CD14-positive monocyte (primary cell): ENCODE measurements around the gene TOP2A. TPM values are rescaled to one million over a fixed set of nuclear protein-coding genes. Genes with fewer than 3 reads are reported as not detected.

Experiments
- DNase-seq, 3 donors: peaks; one replicate each; pipeline ENCODE4 v3.0.0-alpha.2; 2011 to 2022
- H2AFZ ChIP-seq: 2 replicates; pipeline ENCODE4 v1.6.0; 2012; ENCODE audit warnings: mild to moderate bottlenecking, low read depth, low read length, inconsistent platforms; ENCODE audit not compliant: insufficient read depth, poor library complexity, severe bottlenecking
- H3K27ac ChIP-seq, 2 donors: 1 replicate in 1 of 2; 2 replicates in 1 of 2; pipeline ENCODE4 v1.5.1; 2012 to 2013; ENCODE audit warnings: low read length in 2 of 2, control low read depth in 1 of 2, inconsistent platforms in 1 of 2, low read depth in 1 of 2, mild to moderate bottlenecking in 1 of 2
- H3K27me3 ChIP-seq, 2 donors: one replicate each; pipeline versions ENCODE4 v1.6.0 to v1.6.1; 2011 to 2013; ENCODE audit warnings: low read length in 2 of 2; ENCODE audit not compliant: control insufficient read depth in 2 of 2, insufficient read depth in 2 of 2
- H3K36me3 ChIP-seq, 2 donors: replicated peaks in 1 of 2; 1 replicate in 1 of 2; 2 replicates in 1 of 2; pipeline versions ENCODE4 v1.5.1 to v1.6.1; 2012 to 2013; ENCODE audit warnings: low read length in 2 of 2, control low read depth in 1 of 2, inconsistent platforms in 1 of 2, mild to moderate bottlenecking in 1 of 2; ENCODE audit not compliant: insufficient read depth in 2 of 2, control insufficient read depth in 1 of 2
- H3K4me1 ChIP-seq, 2 donors: 1 replicate in 1 of 2; 2 replicates in 1 of 2; pipeline versions ENCODE4 v1.5.1 to v1.6.1; 2012 to 2013; ENCODE audit warnings: low read length in 2 of 2, control low read depth in 1 of 2, inconsistent platforms in 1 of 2, mild to moderate bottlenecking in 1 of 2, moderate library complexity in 1 of 2; ENCODE audit not compliant: insufficient read depth in 2 of 2, control insufficient read depth in 1 of 2
- H3K4me2 ChIP-seq: replicated peaks from 2 replicates; pipeline ENCODE3; 2012; ENCODE audit warnings: low read length, moderate library complexity, mild to moderate bottlenecking; ENCODE audit not compliant: poor library complexity, severe bottlenecking; ENCODE audit errors: extremely low read depth
- H3K4me3 ChIP-seq, 3 experiments: fragments of 200-600 bp in 1 of 3; sonication (generic) in 1 of 3; replicated peaks in 1 of 3; 1 replicate in 2 of 3; 2 replicates in 1 of 3; pipeline ENCODE4 v1.5.1; 2011 to 2013; ENCODE audit warnings: low read length in 3 of 3, mild to moderate bottlenecking in 3 of 3, control low read depth in 2 of 3, low read depth in 2 of 3, inconsistent platforms in 1 of 3, moderate library complexity in 1 of 3
- H3K79me2 ChIP-seq: 2 replicates; pipeline ENCODE4 v1.6.0; 2012; ENCODE audit warnings: mild to moderate bottlenecking, control low read depth, inconsistent platforms, low read length, moderate library complexity; ENCODE audit not compliant: insufficient read depth
- H3K9ac ChIP-seq: 2 replicates; pipeline ENCODE4 v1.6.0; 2017; ENCODE audit warnings: low read length, mild to moderate bottlenecking; ENCODE audit not compliant: insufficient read depth, poor library complexity, severe bottlenecking
- H3K9me3 ChIP-seq, 2 donors: replicated peaks in 1 of 2; 1 replicate in 1 of 2; 2 replicates in 1 of 2; pipeline versions ENCODE4 v1.5.1 to v1.6.1; 2012 to 2013; ENCODE audit warnings: low read length in 2 of 2, control low read depth in 1 of 2; ENCODE audit not compliant: control insufficient read depth in 1 of 2, insufficient read depth in 1 of 2
- H4K20me1 ChIP-seq: 2 replicates; pipeline ENCODE4 v1.6.0; 2012; ENCODE audit warnings: mild to moderate bottlenecking, low read length, control low read depth, moderate library complexity; ENCODE audit not compliant: insufficient read depth
- H3K27ac Mint-ChIP-seq, 7 donors: one replicate each; pipeline ENCODE4 v1.8.0; 2020; ENCODE audit warnings: mild to moderate bottlenecking in 7 of 7, mixed read lengths in 7 of 7, moderate library complexity in 6 of 7, inconsistent platforms in 2 of 7
- H3K27me3 Mint-ChIP-seq, 3 donors: one replicate each; pipeline ENCODE4 v1.8.0; 2021 to 2022; ENCODE audit warnings: low read depth in 3 of 3, mild to moderate bottlenecking in 3 of 3, mixed read lengths in 3 of 3, moderate library complexity in 3 of 3, inconsistent platforms in 1 of 3
- H3K36me3 Mint-ChIP-seq, 2 donors: one replicate each; pipeline ENCODE4 v1.8.0; 2020; ENCODE audit warnings: mixed read lengths in 2 of 2, inconsistent platforms in 1 of 2, mild to moderate bottlenecking in 1 of 2
- H3K4me1 Mint-ChIP-seq: one replicate; pipeline ENCODE4 v1.8.0; 2020; ENCODE audit warnings: mild to moderate bottlenecking, mixed read lengths
- H3K4me3 Mint-ChIP-seq, 2 donors: one replicate each; pipeline ENCODE4 v1.8.0; 2020; ENCODE audit warnings: mild to moderate bottlenecking in 2 of 2, mixed read lengths in 2 of 2, moderate library complexity in 1 of 2
- H3K9me3 Mint-ChIP-seq, 7 donors: one replicate each; pipeline ENCODE4 v1.8.0; 2020 to 2022; ENCODE audit warnings: mixed read lengths in 7 of 7, mild to moderate bottlenecking in 6 of 7, moderate library complexity in 6 of 7, inconsistent platforms in 2 of 7
- CTCF ChIP-seq: fragments of 200-600 bp; IDR thresholded peaks from one replicate; pipeline ENCODE4 v1.8.0; 2022; ENCODE audit warnings: antibody characterized with exemption, mild to moderate bottlenecking
- WGBS: methylation state at CpG from one replicate; pipeline ENCODE4 v1.1.5; 2013; ENCODE audit warnings: missing lambda C conversion rate; ENCODE audit not compliant: insufficient coverage; 5-methylcytosine and 5-hydroxymethylcytosine counted together
- intact Hi-C, 2 donors: fragments of 100-400 bp; cut with micrococcal nuclease; formaldehyde crosslinking; loops; one replicate each; pipeline versions ENCODE4 v1.15.0 to v1.15.1; 2023
- polyA plus RNA-seq, 3 donors: library from polyadenylated mRNA; depleted of rRNA in 1 of 3; unstranded in 2 of 3; stranded (reverse) in 1 of 3; fragments of 300-500 nt in 2 of 3; fragments of >200 nt in 1 of 3; fragmentation: Illumina TruSeq in 2 of 3; gene quantifications; 1 replicate in 2 of 3; 2 replicates in 1 of 3; pipeline ENCODE4 v1.2.3, GENCODE V29; 2012 to 2021

Gene TOP2A
- polyA plus RNA-seq, 3 donors, result 0.01 to 0.94 (median 0.28) TPM

- H4K20me1 ChIP-seq, result no peaks in the 10 kb centered on the region
- peaks cover 6 to 19% of the 10 kb centered on the region in 2 donors for H3K4me1 ChIP-seq
- Mint-ChIP-seq H3K27me3 (peaks cover 18 to 28% (median 25%) of the 10 kb centered on the region in 3 donors), H3K36me3 (no peaks in the 10 kb centered on the region), H3K9me3 (peaks cover 0 to 6% (median 0%) of the 10 kb centered on the region in 7 donors), H3K4me3 (peak overlapping the region in 1 of 2 donors; percentile 42), H3K4me1 (peaks cover 15% of the 10 kb centered on the region), H3K27ac (no peak overlapping the region)
- H3K9me3 ChIP-seq, result peaks cover 0 to 6% of the 10 kb centered on the region in 2 donors
- no peak for DNase-seq
- TF ChIP-seq CTCF, result no peak
- no peak overlapping the region for H3K9ac ChIP-seq
- H2AFZ ChIP-seq, result no peak overlapping the region
- H3K4me2 ChIP-seq, result no peak overlapping the region
- no peak overlapping the region for H3K4me3 ChIP-seq
- no peak overlapping the region for H3K27ac ChIP-seq
- WGBS, result 70% methylated on average over 16 of the region's 17 CpGs
- no peaks in the 10 kb centered on the region for H3K79me2 ChIP-seq
- no peaks in the 10 kb centered on the region for H3K36me3 ChIP-seq
- intact Hi-C loops, result no loop called here
- H3K27me3 ChIP-seq, result peaks cover 0 to 21% of the 10 kb centered on the region in 2 donors
Observed at GRCh38 chr17:40366861-40367518, 50.7 kb downstream of the TOP2A start.

- H3K4me1 ChIP-seq, result peaks cover 6 to 19% of the 10 kb centered on the region in 2 donors
- H3K4me3 Mint-ChIP-seq, result no peak overlapping the region
- no peaks in the 10 kb centered on the region for H3K36me3 ChIP-seq
- no peak overlapping the region for H3K27ac Mint-ChIP-seq
- peaks cover 0 to 27% of the 10 kb centered on the region in 2 donors for H3K27me3 ChIP-seq
- no peaks in the 10 kb centered on the region for H3K79me2 ChIP-seq
- H3K9ac ChIP-seq, result no peak overlapping the region
- peaks cover 23 to 35% (median 32%) of the 10 kb centered on the region in 3 donors for H3K27me3 Mint-ChIP-seq
- peaks cover 0 to 2% of the 10 kb centered on the region in 2 donors for H3K9me3 ChIP-seq
- TF ChIP-seq CTCF, result no peak
- peaks cover 9% of the 10 kb centered on the region for H3K4me1 Mint-ChIP-seq
- H3K4me3 ChIP-seq, result no peak overlapping the region
- WGBS, result 98% methylated on average over 12 of the region's 18 CpGs
- no peak for DNase-seq
- intact Hi-C loops, result no loop called here
- no peak overlapping the region for H2AFZ ChIP-seq
- H3K4me2 ChIP-seq, result no peak overlapping the region
- no peaks in the 10 kb centered on the region for H4K20me1 ChIP-seq
- no peaks in the 10 kb centered on the region for H3K36me3 Mint-ChIP-seq
- no peak overlapping the region for H3K27ac ChIP-seq
- peaks cover 0 to 3% (median 0%) of the 10 kb centered on the region in 7 donors for H3K9me3 Mint-ChIP-seq
Observed at GRCh38 chr17:40366076-40366860, 51.4 kb downstream of the TOP2A start.
